ENCODE data around the gene NUP62.

DNA sequence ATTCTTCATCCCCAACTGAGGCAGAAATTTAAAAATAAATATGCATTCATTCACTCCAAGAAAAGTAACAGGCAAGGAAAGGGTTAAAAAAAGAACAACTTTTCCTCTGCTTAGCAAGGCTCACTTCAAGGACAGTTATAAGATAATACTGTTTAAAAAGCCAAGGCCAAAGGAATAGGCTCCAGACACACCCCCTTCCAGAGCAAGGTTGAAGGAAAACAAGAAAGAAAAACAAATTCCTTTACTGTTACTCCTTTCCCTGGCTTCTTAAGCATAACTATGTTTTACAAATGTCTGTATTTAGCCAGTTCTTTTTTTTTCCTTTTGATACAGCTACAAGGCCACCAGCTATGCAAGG lies 23.2 kb upstream of the NUP62 start:
- TF ChIP-seq, protein P1, sequence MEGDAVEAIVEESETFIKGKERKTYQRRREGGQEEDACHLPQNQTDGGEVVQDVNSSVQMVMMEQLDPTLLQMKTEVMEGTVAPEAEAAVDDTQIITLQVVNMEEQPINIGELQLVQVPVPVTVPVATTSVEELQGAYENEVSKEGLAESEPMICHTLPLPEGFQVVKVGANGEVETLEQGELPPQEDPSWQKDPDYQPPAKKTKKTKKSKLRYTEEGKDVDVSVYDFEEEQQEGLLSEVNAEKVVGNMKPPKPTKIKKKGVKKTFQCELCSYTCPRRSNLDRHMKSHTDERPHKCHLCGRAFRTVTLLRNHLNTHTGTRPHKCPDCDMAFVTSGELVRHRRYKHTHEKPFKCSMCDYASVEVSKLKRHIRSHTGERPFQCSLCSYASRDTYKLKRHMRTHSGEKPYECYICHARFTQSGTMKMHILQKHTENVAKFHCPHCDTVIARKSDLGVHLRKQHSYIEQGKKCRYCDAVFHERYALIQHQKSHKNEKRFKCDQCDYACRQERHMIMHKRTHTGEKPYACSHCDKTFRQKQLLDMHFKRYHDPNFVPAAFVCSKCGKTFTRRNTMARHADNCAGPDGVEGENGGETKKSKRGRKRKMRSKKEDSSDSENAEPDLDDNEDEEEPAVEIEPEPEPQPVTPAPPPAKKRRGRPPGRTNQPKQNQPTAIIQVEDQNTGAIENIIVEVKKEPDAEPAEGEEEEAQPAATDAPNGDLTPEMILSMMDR (IDR thresholded peaks at IDR 0.05; ENCODE audit: low read depth, low read length, missing input control): no peak
- TF ChIP-seq, protein P2, sequence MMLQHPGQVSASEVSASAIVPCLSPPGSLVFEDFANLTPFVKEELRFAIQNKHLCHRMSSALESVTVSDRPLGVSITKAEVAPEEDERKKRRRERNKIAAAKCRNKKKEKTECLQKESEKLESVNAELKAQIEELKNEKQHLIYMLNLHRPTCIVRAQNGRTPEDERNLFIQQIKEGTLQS (IDR thresholded peaks at IDR 0.05): no peak
- TF ChIP-seq RXRA (IDR thresholded peaks at IDR 0.05): no peak
